Tibial artery (tissue), 4 donors: ENCODE results near the gene CDK18.

Source experiments
- DNase-seq, 2 donors: peaks; one replicate each; pipeline ENCODE4 v3.0.0-alpha.2; 2019
- H3K27ac ChIP-seq, 2 donors: fragments of 200-600 bp; sonication (generic) in 1 of 2; 1 replicate in 1 of 2; 2 replicates in 1 of 2; pipeline ENCODE4 v1.5.1; 2018 to 2019; ENCODE audit warnings: mild to moderate bottlenecking in 1 of 2
- H3K27me3 ChIP-seq, 2 donors: fragments of 200-600 bp; sonication (generic) in 1 of 2; one replicate each; pipeline versions ENCODE4 v1.5.1 to v1.6.0; 2016 to 2019
- H3K36me3 ChIP-seq, 3 donors: fragments of 200-600 bp; sonication (generic) in 2 of 3; one replicate each; pipeline ENCODE4 v1.5.1; 2016 to 2019; ENCODE audit warnings: mild to moderate bottlenecking in 2 of 3
- H3K4me1 ChIP-seq, 4 donors: fragments of 200-600 bp; sonication (generic) in 2 of 4; 1 replicate in 3 of 4; 2 replicates in 1 of 4; pipeline ENCODE4 v1.5.1; 2016 to 2019
- H3K4me3 ChIP-seq, 2 donors: fragments of 200-600 bp; sonication (generic) in 1 of 2; 1 replicate in 1 of 2; 2 replicates in 1 of 2; pipeline ENCODE4 v1.5.1; 2018 to 2019; ENCODE audit warnings: mild to moderate bottlenecking in 2 of 2
- H3K9me3 ChIP-seq, 3 donors: fragments of 200-600 bp; sonication (generic) in 1 of 3; one replicate each; pipeline ENCODE4 v1.5.1; 2016 to 2019
- intact Hi-C: fragments of 100-400 bp; cut with DNase I; formaldehyde crosslinking; loops from one replicate; pipeline ENCODE4 v1.15.0; 2023; ENCODE audit warnings: low total_unique reads
- TF ChIP-seq, protein P1 (sequence below), 2 experiments: fragments of 200-600 bp in 1 of 2; fragments of 450-650 bp in 1 of 2; IDR thresholded peaks; one replicate each; pipeline ENCODE4 v1.5.1; 2017 to 2019; ENCODE audit warnings: antibody characterized with exemption in 2 of 2, mild to moderate bottlenecking in 1 of 2, moderate library complexity in 1 of 2

Gene CDK18

DNA sequence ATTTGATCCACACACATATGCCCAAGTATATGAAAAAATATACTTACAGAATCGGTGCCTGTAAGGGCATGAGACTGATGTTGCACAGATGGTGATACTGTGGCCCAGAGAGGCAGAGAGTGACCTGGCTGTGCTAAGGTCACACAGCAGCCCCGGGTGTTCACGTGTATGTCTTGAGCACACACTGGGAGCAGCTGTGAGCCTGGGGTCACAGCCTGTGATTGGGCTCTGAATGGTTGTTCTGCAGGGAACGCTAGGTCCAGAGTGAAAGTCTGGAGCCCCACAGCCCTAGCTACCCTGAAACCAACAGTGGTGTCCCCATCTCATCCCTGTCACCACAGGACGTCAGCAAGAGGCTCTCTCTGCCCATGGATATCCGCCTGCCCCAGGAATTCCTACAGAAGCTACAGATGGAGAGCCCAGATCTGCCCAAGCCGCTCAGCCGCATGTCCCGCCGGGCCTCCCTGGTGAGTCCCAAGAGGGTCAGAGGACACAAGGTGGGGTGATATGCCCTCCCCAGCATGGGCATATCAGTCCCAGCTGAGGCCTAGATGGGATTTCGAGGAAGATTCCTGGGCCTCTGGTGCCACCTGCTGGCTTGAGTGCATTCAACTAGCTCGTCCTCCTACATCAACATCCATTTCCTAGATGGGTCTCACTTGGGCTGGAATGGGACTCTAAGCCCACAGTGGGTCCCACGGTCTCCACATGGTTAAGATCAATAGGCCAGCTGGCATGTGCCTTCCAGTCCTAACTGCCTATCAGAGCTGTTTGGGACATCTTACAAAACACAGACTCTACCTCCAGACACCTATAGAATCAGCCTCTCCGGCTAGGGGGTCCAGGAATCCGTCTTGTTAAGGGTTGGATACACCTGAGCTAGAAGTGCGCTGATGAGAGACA, 19.7 kb downstream of the CDK18 start:
- TF ChIP-seq, protein P1, sequence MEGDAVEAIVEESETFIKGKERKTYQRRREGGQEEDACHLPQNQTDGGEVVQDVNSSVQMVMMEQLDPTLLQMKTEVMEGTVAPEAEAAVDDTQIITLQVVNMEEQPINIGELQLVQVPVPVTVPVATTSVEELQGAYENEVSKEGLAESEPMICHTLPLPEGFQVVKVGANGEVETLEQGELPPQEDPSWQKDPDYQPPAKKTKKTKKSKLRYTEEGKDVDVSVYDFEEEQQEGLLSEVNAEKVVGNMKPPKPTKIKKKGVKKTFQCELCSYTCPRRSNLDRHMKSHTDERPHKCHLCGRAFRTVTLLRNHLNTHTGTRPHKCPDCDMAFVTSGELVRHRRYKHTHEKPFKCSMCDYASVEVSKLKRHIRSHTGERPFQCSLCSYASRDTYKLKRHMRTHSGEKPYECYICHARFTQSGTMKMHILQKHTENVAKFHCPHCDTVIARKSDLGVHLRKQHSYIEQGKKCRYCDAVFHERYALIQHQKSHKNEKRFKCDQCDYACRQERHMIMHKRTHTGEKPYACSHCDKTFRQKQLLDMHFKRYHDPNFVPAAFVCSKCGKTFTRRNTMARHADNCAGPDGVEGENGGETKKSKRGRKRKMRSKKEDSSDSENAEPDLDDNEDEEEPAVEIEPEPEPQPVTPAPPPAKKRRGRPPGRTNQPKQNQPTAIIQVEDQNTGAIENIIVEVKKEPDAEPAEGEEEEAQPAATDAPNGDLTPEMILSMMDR (IDR thresholded peaks at IDR 0.05): peak; percentile 68 to 91
- intact Hi-C loops: loop anchor here (1.0 kb wide), 1 partner anchor 36 kb away; no protein-coding TSS in a partner anchor
- H3K27me3 ChIP-seq: no peaks in the 10 kb centered on the region
- no peak overlapping the region for H3K4me3 ChIP-seq
- no peaks in the 10 kb centered on the region for H3K9me3 ChIP-seq
- no peak overlapping the region for H3K27ac ChIP-seq
- peak; percentile 58 to 86 for DNase-seq
- peaks cover 23 to 52% (median 25%) of the 10 kb centered on the region in 3 donors for H3K36me3 ChIP-seq
- H3K4me1 ChIP-seq: peaks cover 0 to 35% (median 16%) of the 10 kb centered on the region in 4 donors

DNA sequence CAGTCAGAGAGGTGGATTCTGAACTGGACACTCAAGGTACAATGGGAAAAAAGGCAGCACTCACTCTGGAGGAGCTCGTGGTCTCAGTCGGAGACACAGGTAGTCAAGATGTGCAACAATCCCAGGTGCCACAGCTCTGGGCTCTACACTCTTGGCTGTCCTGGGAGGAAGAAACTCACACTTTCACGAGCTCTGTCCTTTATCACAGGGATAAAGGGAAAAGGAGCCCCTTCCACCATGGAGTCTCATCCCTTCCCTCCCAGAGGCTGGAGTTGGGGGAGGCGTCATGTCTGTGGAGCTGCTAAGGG, 20.3 kb downstream of the CDK18 start:
- Histone ChIP-seq H3K27me3 (no peaks in the 10 kb centered on the region), H3K4me1 (peaks cover 0 to 29% (median 11%) of the 10 kb centered on the region in 4 donors), H3K27ac (no peak overlapping the region), H3K36me3 (peaks cover 23 to 58% (median 31%) of the 10 kb centered on the region in 3 donors), H3K4me3 (no peak overlapping the region), H3K9me3 (no peaks in the 10 kb centered on the region)
- TF ChIP-seq, protein P1 (IDR thresholded peaks at IDR 0.05): no peak
- intact Hi-C loops: loop anchor here (1.0 to 5.0 kb wide), 2 partner anchors 36 to 133 kb away; no protein-coding TSS in a partner anchor
- no peak for DNase-seq

DNA sequence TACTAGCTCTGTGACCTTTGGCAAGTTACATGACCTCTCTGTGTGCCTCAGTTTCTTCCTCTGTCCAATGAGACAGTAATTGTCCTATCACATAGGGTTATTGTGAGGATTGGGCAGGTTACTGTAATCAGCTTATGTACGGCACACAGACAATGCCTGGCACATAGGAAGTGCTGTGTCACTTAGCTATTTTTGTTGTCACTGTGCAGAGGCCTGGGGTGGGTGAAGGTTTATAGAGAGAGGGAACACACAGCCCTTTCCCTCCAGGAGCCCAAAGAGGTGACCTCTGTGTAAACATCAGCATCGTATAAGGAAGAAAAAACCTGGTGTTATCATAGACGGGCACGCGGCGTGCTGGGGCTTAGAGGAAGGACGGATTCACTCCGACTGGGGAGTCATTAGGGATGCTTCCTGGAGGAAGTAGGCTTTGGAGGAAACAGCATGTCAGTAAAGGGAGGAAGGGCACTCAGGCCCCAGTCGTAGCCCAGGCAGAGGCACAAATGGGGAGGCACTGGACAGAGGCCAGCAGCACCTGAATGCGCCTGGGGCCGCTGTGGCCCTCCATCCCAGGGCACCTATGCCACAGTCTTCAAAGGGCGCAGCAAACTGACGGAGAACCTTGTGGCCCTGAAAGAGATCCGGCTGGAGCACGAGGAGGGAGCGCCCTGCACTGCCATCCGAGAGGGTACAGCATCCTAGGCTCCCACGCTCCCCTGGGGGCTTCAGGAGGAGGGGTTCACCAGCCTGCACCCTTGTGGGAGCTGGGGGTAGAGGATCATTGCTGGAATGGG, 21.2 kb downstream of the CDK18 start:
- no peaks in the 10 kb centered on the region for H3K27me3 ChIP-seq
- peaks cover 27 to 67% (median 40%) of the 10 kb centered on the region in 3 donors for H3K36me3 ChIP-seq
- no peak for DNase-seq
- H3K9me3 ChIP-seq: no peaks in the 10 kb centered on the region
- no peak overlapping the region for H3K4me3 ChIP-seq
- intact Hi-C loops: loop anchor here (5.0 kb wide), 1 partner anchor 132 kb away; no protein-coding TSS in a partner anchor
- no peak overlapping the region for H3K27ac ChIP-seq
- TF ChIP-seq, protein P1 (IDR thresholded peaks at IDR 0.05): no peak
- H3K4me1 ChIP-seq: peaks cover 0 to 23% (median 6%) of the 10 kb centered on the region in 4 donors

DNA sequence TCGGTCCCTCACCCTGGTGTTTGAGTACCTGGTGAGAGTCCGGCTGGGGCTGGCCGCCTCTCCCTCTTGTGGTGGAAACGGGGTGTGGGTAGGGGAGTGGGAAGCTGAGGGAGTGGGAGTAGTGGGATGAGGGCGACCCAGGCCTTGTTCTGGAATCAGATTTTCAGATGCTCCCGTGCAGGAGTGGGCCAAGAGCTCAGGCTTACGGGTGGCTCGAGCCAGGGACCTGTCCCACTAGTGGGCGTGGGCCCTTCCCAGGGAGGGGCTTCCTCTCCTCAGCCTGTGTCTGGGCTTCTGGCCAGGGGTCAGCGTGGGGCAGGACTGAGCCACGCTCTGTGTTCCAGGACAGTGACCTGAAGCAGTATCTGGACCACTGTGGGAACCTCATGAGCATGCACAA, 22.0 kb downstream of the CDK18 start:
- H3K9me3 ChIP-seq: no peaks in the 10 kb centered on the region
- H3K4me3 ChIP-seq: no peak overlapping the region
- no peaks in the 10 kb centered on the region for H3K27me3 ChIP-seq
- intact Hi-C loops: loop anchor here (5.0 kb wide), 1 partner anchor 131 kb away; no protein-coding TSS in a partner anchor
- TF ChIP-seq, protein P1 (IDR thresholded peaks at IDR 0.05): no peak
- peaks cover 35 to 75% (median 47%) of the 10 kb centered on the region in 3 donors for H3K36me3 ChIP-seq
- peaks cover 0 to 23% (median 6%) of the 10 kb centered on the region in 4 donors for H3K4me1 ChIP-seq
- H3K27ac ChIP-seq: no peak overlapping the region
- DNase-seq: no peak

DNA sequence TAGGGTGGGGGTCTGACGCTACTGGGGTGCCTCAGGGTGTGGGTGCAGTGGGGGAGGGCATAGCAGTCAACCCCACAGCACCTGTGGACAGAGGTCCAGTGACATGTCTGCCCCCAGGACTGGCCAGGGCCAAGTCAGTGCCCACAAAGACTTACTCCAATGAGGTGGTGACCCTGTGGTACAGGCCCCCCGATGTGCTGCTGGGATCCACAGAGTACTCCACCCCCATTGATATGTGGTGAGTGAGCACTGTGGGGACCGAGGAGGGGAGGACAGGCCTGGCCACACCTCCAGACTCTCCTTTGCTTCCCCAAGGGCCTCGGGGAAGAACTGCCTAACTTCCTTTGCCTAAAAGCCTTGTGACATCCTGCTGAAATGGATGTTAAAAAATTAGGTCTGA, 23.5 kb downstream of the CDK18 start:
- TF ChIP-seq, protein P1 (IDR thresholded peaks at IDR 0.05): no peak
- no peaks in the 10 kb centered on the region for H3K9me3 ChIP-seq
- no peak overlapping the region for H3K27ac ChIP-seq
- no peaks in the 10 kb centered on the region for H3K27me3 ChIP-seq
- peaks cover 44 to 87% (median 56%) of the 10 kb centered on the region in 3 donors for H3K36me3 ChIP-seq
- H3K4me3 ChIP-seq: no peak overlapping the region
- H3K4me1 ChIP-seq: peaks cover 0 to 9% (median 2%) of the 10 kb centered on the region in 4 donors
- DNase-seq: no peak
- intact Hi-C loops: loop anchor here (5.0 kb wide), 1 partner anchor 129 kb away; no protein-coding TSS in a partner anchor
